ENCODE data around the gene EIF2B1.
"Not testable (repeated sequence)": the region's sequence is repeated elsewhere in the genome, so short reads cannot be mapped to it uniquely, and the experiment has no call there.

EIF2B1 gene

GRCh38 chr12:123617144-123617543 lies 16.3 kb downstream of the EIF2B1 start:
- DNase-seq, result no peak

DNA sequence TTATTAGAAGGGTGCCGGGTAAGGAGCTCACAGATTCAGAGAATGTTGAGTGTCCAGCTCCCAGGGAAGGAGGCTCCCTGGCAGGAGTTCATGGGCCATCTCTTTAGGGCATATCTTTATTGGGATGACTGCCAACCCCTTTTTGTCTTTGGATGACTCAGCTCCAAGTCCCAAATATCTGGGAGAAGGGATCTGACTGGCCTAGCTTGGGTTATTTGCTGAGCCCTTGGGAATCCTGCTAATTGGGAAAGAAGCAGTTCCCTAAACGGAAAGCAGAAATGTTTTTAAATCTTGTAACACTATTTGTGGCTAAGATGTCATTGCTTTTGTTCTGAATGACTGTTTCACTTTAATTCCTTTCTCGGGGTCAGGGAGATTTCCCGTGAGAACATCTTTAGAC lies 19.0 kb downstream of the EIF2B1 start:
- DNase-seq, result no peak

DNA sequence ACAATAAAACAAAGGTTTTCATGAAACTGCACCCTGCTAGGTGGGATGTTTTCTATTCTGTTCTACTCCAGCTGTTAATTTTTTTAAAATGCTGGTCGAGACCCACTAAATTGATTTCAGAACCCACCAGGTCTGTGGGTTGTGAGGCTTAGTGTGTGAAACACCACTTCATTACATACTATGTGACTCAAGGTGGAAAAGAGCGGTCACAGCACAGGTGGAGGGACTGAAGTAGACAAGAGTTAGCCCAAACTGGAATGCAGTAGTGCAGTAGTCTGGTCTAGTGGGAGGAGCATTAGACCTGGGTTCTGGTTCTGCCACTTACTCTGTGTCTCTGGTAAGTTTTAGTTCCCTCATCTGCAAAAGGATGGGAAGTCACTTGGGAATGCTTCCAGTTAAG lies 19.4 kb downstream of the EIF2B1 start:
- no peak for DNase-seq

GRCh38 chr12:123608182-123608581 lies 25.3 kb downstream of the EIF2B1 start:
- DNase-seq, result no peak

GRCh38 chr12:123607756-123608155 lies 25.7 kb downstream of the EIF2B1 start:
- DNase-seq, result no peak

GRCh38 chr12:123603495-123603894 lies 30.0 kb downstream of the EIF2B1 start:
- not testable (repeated sequence) for DNase-seq

GRCh38 chr12:123602651-123603195 lies 30.8 kb downstream of the EIF2B1 start:
- DNase-seq, result peak; percentile 18 to 31

- peak; percentile 82 to 86 for DNase-seq
These were observed 31.6 kb downstream of the EIF2B1 start, which contains the start of gene DDX55 for GRCh38 chr12:123601602-123602489. Gene DDX55 (plus strand): TSS chr12:123602099. CDS start chr12:123602149, 50 bp downstream.

DNA sequence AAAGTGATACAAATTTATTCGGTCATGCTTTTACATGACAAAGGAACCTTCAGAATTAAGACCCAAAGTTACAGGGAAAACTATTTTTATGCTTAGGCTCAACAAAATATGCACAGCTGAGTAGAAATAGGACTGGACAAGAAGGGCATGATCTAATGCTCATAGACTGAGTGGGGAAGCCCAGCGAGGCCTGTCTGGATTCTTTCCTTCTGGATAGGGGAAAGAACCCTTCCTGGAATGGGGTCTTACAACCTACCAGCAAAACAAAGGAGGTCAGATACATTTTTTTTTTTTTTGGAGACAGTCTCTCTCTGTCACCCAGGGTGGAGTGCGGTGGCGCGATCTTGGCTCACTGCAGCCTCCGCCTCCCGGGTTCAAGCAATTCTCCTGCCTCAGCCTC lies 33.8 kb downstream of the EIF2B1 start:
- no peak for DNase-seq

GRCh38 chr12:123599310-123599709 lies 34.2 kb downstream of the EIF2B1 start:
- no peak for DNase-seq

GRCh38 chr12:123598522-123598921 lies 35.0 kb downstream of the EIF2B1 start:
- DNase-seq, result no peak

- DNase-seq, result no peak
These were observed 36.4 kb downstream of the EIF2B1 start for GRCh38 chr12:123597100-123597499.

DNA sequence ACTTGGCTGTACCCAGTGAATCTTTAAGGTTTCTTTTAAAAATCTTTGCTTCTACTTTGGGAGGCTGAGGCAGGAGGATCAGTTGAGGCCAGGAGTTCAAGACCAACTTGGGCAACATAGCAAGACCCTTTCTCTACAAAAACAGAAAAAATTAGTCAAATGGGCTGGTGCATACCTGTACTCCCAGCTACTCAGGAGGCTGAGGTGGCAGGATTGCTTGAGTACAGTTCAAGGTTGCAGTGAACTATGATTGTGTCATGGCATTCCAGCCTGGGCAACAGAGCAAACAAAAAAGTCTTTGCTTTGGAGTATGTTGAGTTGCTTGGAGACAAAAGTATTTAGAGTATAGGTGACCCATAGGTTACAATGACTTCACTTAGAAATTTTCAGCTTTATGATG lies 37.8 kb downstream of the EIF2B1 start:
- no peak for DNase-seq

DNA sequence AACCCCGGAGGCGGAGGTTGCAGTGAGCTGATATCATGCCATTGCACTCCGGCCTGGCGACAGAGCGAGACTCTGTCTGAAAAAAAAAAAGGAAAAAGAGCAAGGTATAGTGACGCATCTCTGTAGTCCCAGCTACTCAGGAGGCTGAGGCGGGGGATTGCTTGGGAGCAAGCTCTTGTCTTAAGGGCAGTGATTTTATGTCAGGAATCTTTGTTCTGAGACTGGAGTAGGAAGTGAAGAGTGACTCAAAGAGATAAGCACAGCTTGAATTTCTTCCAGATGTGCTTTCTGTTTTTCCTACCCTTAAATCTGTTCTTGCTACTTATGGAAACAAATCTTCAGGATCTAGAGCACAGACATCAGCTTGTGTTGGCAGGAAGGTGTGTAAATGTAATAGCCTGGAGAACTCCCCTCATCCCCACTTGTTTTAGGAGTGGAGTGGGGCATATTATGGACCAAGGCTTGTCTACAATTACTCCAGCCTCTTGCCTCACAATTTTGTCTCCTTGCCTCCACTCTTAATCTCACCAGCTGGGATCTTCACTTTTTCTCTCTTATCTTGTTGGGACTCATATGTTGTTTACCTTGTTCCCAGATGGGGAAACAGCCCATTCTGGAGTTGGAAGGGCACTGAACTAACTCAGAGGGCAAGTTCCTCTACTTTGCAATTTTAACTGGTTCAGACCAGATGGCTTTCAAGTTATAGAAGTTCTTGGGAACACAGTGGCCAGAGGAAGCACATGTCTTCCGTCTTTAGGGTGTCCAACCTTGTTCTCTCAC lies 41.6 kb downstream of the EIF2B1 start:
- DNase-seq, result no peak

DNA sequence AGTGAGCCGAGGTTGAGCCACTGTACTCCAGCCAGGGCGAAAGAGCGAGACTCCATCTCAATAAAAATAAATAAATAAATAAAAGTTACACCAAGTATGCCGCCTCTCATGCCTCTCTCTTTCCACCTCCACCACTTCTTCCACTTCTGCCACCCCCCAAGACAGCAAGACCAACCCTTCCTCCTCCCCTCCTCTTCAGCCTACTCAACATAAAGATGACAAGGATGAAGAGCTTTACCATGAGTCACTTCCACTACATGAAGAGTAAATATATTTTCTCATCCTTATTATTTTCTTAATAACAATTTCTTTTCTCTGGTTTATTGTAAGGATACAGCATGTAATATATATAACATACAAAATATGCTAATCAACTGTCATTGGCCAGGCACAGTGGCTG lies 52.7 kb downstream of the EIF2B1 start:
- no peak for DNase-seq

- not testable (repeated sequence) for DNase-seq
These were observed 54.7 kb downstream of the EIF2B1 start for GRCh38 chr12:123578829-123579228.

- DNase-seq, result no peak
These were observed 55.2 kb downstream of the EIF2B1 start for GRCh38 chr12:123578243-123578642.

- no peak for DNase-seq
These were observed 56.9 kb downstream of the EIF2B1 start for GRCh38 chr12:123576611-123577010.

DNA sequence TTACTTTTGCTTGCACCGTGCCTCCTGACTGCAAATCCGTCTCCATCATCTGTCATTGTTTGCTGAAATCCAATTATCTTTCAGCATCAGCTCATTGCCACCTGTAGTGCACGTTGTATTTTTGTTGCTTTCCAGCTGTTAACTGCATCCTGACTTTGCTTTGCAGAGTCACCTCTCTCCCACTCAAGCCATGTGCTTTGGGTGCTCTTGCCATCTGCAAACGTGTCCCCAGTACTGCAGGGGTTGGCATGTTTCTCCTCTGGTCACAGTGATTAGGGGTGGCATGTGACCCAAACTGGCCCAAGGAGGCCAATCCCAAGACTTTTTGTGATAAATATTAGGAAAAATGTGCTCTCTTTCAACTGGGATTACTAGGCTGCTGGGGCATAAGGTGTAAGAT lies 59.6 kb downstream of the EIF2B1 start:
- no peak for DNase-seq

DNA sequence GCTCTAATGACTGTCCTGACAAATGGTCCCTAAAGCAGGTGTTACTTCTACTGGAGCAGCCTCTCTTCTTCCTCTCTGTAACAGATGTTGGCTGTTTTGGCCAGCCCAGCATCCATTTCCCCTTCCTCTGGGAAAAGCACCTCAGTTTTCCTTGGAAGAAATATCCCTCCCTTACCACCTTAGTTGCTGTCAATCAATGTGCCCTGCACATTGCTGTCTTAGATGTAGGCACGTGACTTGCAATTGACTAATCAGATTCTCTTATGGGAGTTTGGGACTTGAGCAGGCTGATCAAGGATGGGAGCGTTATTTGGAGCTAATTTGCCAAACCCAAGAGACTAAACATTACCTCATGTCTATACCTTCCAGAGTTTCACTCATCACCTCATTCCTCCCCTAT lies 61.1 kb downstream of the EIF2B1 start:
- no peak for DNase-seq

GRCh38 chr12:123571343-123571813 lies 62.1 kb downstream of the EIF2B1 start:
- DNase-seq, result no peak

Measured in activated CD4-positive, alpha-beta T cell treated with anti-CD3 and anti-CD28 coated beads, Interleukin-2, amount 50 U/mL, for 48 hours (primary cell).